Kidney (tissue), 14 donors: ENCODE data around the gene VPS35. TPM values are rescaled to one million over a fixed set of nuclear protein-coding genes. Genes with fewer than 3 reads are reported as not detected.

ENCODE experiments used
- DNase-seq, 5 donors: peaks; one replicate each; pipeline ENCODE4 v3.0.0-alpha.2; 2013 to 2020
- FAIRE-seq: peaks from 2 replicates; lab custom pipeline; 2012; peaks lifted over from hg19 to GRCh38; lab: Jason Lieb, UNC
- H3K27ac ChIP-seq, 2 donors: one replicate each; pipeline ENCODE4 v1.7.0; 2013; ENCODE audit warnings: low read depth in 2 of 2, low read length in 2 of 2, inconsistent platforms in 1 of 2
- H3K27me3 ChIP-seq: one replicate; pipeline ENCODE4 v1.7.1; 2013; ENCODE audit warnings: low read length, inconsistent platforms; ENCODE audit not compliant: control insufficient read depth, insufficient read depth
- H3K36me3 ChIP-seq, 3 donors: one replicate each; pipeline versions ENCODE4 v1.7.0 to v1.7.1; 2013; ENCODE audit warnings: low read length in 3 of 3, control low read depth in 1 of 3, inconsistent platforms in 1 of 3; ENCODE audit not compliant: insufficient read depth in 3 of 3, control insufficient read depth in 2 of 3
- H3K4me1 ChIP-seq, 3 donors: one replicate each; pipeline versions ENCODE4 v1.7.0 to v1.7.1; 2013; ENCODE audit warnings: low read length in 3 of 3, inconsistent platforms in 1 of 3, low read depth in 1 of 3; ENCODE audit not compliant: control insufficient read depth in 2 of 3, insufficient read depth in 2 of 3
- H3K4me3 ChIP-seq, 3 donors: one replicate each; pipeline versions ENCODE4 v1.7.0 to v1.8.1; 2013; ENCODE audit warnings: low read length in 3 of 3, control low read depth in 1 of 3, inconsistent platforms in 1 of 3
- H3K9ac ChIP-seq, 3 donors: one replicate each; pipeline versions ENCODE4 v1.7.0 to v1.7.1; 2013; ENCODE audit warnings: low read length in 3 of 3, control low read depth in 1 of 3, inconsistent platforms in 1 of 3
- H3K9me3 ChIP-seq, 3 donors: one replicate each; pipeline versions ENCODE4 v1.7.0 to v1.7.1; 2013; ENCODE audit warnings: low read length in 3 of 3, control low read depth in 1 of 3, inconsistent platforms in 1 of 3; ENCODE audit not compliant: control insufficient read depth in 2 of 3, insufficient read depth in 1 of 3
- intact Hi-C: fragments of 100-400 bp; cut with DNase I; formaldehyde crosslinking; loops from one replicate; pipeline ENCODE4 v1.11.1; 2022
- polyA plus RNA-seq: library from polyadenylated mRNA; stranded (reverse); fragments of 350-450 nt; fragmentation: Illumina TruSeq; extraction: RNeasy Lipid Tissue Mini Kit (QIAGEN cat#74804); gene quantifications from one replicate; pipeline ENCODE4 v1.2.3, GENCODE V29; 2014; ENCODE audit warnings: low read depth, low replicate concordance; ENCODE audit not compliant: insufficient read depth
- total RNA-seq: library from RNA; stranded (reverse); fragmentation: NEBNext Ultra II Directional; extraction: Animal tissue kit (Norgen Biotek cat#: 25700); gene quantifications from one replicate; pipeline ENCODE4 v1.2.1, GENCODE V29; 2021
- TF ChIP-seq, protein P1 (sequence below): IDR thresholded peaks from 3 replicates; pipeline ENCODE4 v1.5.1; 2012; ENCODE audit warnings: mild to moderate bottlenecking, moderate library complexity, borderline replicate concordance; ENCODE audit not compliant: insufficient read depth; ENCODE audit errors: extremely low read depth
- donor health status: control.
- donor health status: control.
- donor health status: control.
- donor health status: control.
- donor health status: control.
- donor health status: DM: yes; HTN: yes; CAD: no.
- donor health status: Normal renal cell carcinoma (clear cell type).

VPS35 gene
- total and polyA plus RNA-seq, 2 donors from 2014 or later: 31.8 to 96.7 TPM

DNA sequence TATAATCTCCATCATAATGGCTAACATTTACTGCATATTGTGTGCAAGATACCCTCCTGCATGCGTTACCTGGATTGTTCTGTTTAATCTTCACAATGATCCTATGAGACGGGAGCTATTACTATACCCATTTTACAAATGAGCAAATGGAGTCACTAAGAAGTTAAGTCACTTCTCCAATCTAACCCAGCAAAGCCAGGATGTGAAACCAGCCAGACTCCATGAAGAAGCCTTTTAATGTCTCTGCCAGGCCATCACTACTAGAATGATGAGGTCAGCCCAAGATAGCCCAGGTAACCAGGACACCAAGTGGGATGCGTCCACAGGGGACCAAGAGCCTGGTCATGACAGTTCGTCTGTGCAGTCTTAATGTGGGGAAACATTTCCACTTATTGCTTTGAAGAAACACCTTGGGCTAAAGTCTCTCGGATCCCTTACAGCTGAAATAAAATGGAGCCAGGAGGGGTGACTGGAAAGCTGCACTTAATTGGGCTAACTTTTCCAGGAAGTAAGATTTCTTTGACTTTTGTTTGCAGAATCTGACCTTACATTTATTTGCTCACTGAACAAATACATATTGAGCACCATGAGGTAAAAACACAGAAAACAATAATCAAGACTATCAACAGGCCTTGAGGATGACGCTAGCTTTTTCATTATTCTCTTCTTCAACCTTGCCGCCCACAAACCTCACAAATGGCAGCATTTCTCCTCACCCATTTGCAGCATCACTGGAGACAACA lies 66.9 kb downstream of the VPS35 start:
- no peaks in the 10 kb centered on the region for H3K9me3 ChIP-seq
- no peak overlapping the region for H3K9ac ChIP-seq
- no peak overlapping the region for H3K27ac ChIP-seq
- intact Hi-C loops: no loop called here
- TF ChIP-seq, protein P1, sequence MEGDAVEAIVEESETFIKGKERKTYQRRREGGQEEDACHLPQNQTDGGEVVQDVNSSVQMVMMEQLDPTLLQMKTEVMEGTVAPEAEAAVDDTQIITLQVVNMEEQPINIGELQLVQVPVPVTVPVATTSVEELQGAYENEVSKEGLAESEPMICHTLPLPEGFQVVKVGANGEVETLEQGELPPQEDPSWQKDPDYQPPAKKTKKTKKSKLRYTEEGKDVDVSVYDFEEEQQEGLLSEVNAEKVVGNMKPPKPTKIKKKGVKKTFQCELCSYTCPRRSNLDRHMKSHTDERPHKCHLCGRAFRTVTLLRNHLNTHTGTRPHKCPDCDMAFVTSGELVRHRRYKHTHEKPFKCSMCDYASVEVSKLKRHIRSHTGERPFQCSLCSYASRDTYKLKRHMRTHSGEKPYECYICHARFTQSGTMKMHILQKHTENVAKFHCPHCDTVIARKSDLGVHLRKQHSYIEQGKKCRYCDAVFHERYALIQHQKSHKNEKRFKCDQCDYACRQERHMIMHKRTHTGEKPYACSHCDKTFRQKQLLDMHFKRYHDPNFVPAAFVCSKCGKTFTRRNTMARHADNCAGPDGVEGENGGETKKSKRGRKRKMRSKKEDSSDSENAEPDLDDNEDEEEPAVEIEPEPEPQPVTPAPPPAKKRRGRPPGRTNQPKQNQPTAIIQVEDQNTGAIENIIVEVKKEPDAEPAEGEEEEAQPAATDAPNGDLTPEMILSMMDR: no peak
- DNase-seq: peak in 1 of 5 donors; percentile 0
- no peak for FAIRE-seq
- H3K4me3 ChIP-seq: no peak overlapping the region
- H3K27me3 ChIP-seq: no peaks in the 10 kb centered on the region
- no peaks in the 10 kb centered on the region for H3K36me3 ChIP-seq
- peaks cover 0 to 4% (median 0%) of the 10 kb centered on the region in 3 donors for H3K4me1 ChIP-seq

DNA sequence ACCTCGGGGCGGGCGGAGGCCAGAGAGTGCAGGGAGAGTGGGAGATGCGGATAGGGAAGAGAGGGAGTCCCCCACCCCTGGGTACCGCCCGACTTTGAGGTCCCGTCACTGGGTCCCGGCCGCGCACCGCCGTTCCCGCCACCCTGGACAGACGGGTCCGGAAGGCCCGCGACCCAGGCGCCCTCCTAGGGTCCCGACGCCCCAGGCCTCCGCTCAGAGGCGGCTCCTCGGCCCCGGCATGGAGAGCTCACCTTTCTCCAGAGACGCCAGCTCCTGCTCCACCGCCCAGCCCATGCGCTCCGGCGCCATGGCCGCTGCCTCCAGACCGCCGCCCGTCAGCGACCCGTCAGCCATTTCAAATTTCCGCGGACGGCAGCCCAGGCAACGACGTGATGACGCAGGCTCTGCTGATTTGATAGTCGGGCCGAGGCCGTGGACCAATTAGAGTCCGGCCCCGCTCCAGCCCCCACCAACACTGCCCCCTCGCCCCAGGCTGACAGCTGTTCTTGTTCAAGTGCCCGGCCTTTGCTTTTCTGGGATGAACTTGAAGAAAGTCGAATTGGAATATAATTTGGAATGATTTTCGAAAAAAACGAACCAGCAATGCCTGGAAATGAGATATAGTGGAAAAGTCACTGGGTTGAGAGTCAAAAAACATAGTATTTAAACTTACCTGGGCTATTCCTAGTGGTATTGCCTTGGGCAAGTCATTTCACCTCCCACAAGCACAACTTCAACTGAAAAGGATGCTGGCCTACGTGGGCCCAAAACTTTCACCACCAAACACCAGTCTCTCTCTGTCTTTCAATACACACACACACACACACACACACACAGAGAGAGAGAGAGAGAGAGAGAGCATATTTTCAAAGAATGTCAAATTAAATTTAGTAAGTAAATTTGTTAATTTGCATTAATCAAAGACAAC lies 67.7 kb downstream of the VPS35 start, which contains the start of gene SHCBP1:
Gene SHCBP1, minus strand, starts transcription at position 374 of the 928 bp plus-strand sequence. Its CDS starts 20 bp downstream, at position 354.
- Histone ChIP-seq H3K4me3 (peak within 1 kb of the TSS; percentile 33 to 62 (median 48)), H3K27ac (no peak within 1 kb of the TSS), H3K9me3 (no peaks in the 10 kb centered on the region)

DNA sequence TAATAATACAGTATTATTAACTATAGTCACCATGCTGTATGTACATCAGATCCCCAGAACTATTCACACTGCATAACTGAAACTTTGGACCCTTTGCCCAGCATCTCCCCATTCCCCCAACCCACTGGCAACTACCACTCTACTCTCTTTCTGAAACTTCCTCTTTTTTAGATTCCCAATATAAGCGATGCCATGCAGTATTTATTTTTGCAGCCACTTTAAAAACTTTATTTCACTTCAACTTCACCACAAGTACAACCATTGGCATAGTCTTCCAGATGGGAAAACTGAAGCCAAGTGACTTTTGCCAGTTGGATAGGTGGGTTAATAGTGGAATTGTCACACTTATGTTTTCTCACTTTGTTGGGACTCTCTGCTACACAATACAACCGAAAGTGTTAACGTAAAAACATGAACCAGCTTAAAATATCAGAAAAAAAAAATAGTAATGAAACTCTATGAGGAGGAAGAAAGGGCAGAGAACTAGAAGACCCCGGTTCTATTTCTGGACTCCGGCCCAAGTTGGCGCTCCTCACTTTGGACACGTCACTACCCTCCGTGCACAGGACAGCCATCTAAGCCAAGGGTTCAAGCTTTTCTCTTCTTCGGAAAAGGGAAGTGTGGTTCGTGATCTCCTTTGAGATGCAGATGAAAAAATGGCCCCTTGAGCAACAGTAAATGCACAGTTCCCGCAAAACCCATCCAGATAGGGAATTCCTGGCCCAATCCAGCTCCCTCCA lies 68.5 kb downstream of the VPS35 start:
- TF ChIP-seq, protein P1: no peak
- Histone ChIP-seq H3K9ac (peak overlapping the region in 1 of 3 donors; percentile 64), H3K36me3 (no peaks in the 10 kb centered on the region), H3K27me3 (no peaks in the 10 kb centered on the region), H3K27ac (no peak overlapping the region), H3K4me3 (peak overlapping the region in 2 of 3 donors; percentile 48 to 62), H3K4me1 (peaks cover 0 to 4% (median 0%) of the 10 kb centered on the region in 3 donors), H3K9me3 (no peaks in the 10 kb centered on the region)
- intact Hi-C loops: no loop called here
- DNase-seq (peak in 1 of 5 donors; percentile 17), FAIRE-seq (no peak)

More for the DNA sequence above, 67.7 kb downstream of the VPS35 start, which contains the start of gene SHCBP1:
- Histone ChIP-seq H3K4me1 (peaks cover 0 to 4% (median 0%) of the 10 kb centered on the region in 3 donors), H3K36me3 (no peaks in the 10 kb centered on the region), H3K27me3 (no peaks in the 10 kb centered on the region), H3K9ac (peak within 1 kb of the TSS in 1 of 3 donors; percentile 64)
- DNase-seq: peak; percentile 93 to 96 (median 93)
- FAIRE-seq: no peak
- intact Hi-C loops: no loop called here
- TF ChIP-seq, protein P1: no peak
